Transverse colon (tissue), 4 donors: ENCODE measurements around the gene EIF4EBP2.

Source experiments
- CTCF ChIP-seq, 5 experiments: fragments of 200-600 bp in 3 of 5; fragments of 450-650 bp in 2 of 5; sonication (generic) in 3 of 5; IDR thresholded peaks; 1 replicate in 2 of 5; 2 replicates in 3 of 5; pipeline ENCODE4 v1.5.1; 2016 to 2017; ENCODE audit warnings: antibody characterized with exemption in 5 of 5, inconsistent platforms in 3 of 5, mild to moderate bottlenecking in 2 of 5, moderate library complexity in 1 of 5
- EP300 ChIP-seq: sonication (generic); formaldehyde crosslinking; IDR thresholded peaks from one replicate; pipeline ENCODE4 v1.6.1; 2017; ENCODE audit warnings: antibody characterized with exemption, low read depth
- POLR2A ChIP-seq: fragments of 450-650 bp; IDR thresholded peaks from one replicate; pipeline ENCODE4 v1.6.1; 2016; ENCODE audit warnings: antibody characterized with exemption, mild to moderate bottlenecking, moderate library complexity
- POLR2AphosphoS5 ChIP-seq, 3 donors: sonication (generic); formaldehyde crosslinking; IDR thresholded peaks; one replicate each; pipeline ENCODE4 v1.6.1; 2016; ENCODE audit warnings: antibody characterized with exemption in 3 of 3

- no peak for TF ChIP-seq CTCF (IDR thresholded peaks at IDR 0.05)
- TF ChIP-seq POLR2AphosphoS5 (IDR thresholded peaks at IDR 0.05) = no peak
- TF ChIP-seq POLR2A = no peak
- no peak for TF ChIP-seq EP300
These were observed 29.8 kb downstream of the EIF4EBP2 start for GRCh38 chr10:70433581-70434280.
